SU-DHL-6 (cell line): ENCODE measurements around the gene AK6.

Source experiments
- EZH2phosphoT487 ChIP-seq: fragments of 200-600 bp; sonication (generic), shearing (Covaris generic); conservative IDR thresholded peaks from 2 replicates; pipeline ENCODE4 v1.6.1; 2018; ENCODE audit warnings: mild to moderate bottlenecking, antibody characterized with exemption, low read length, moderate library complexity, mixed read lengths
- TF ChIP-seq, protein P1 (sequence below): fragments of 200-600 bp; sonication (generic); IDR thresholded peaks from one replicate; pipeline ENCODE4 v1.5.1; 2017; ENCODE audit warnings: antibody characterized with exemption, mild to moderate bottlenecking, low read length, moderate library complexity; ENCODE audit not compliant: insufficient read depth, poor library complexity, severe bottlenecking

DNA sequence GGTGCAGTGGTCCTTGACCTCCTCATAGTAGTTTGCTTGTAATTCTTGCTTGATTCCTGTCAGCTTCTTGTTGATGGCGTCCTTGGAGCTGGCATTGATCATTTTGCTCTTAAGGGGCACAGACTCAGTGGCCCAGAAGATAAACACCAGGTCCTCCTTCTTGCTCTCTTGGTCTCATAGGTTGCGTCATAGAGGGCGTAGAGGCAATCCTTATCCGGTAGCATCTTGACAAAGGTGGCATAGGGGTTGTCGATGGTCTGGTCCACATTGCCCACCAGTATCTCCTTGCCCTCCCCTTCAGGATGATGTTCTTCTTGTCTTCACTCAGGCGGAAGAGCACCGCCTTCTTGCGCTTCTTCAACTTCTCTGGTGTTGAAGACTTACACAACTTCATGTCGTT, 55.9 kb downstream of the AK6 start:
- TF ChIP-seq, protein P1, sequence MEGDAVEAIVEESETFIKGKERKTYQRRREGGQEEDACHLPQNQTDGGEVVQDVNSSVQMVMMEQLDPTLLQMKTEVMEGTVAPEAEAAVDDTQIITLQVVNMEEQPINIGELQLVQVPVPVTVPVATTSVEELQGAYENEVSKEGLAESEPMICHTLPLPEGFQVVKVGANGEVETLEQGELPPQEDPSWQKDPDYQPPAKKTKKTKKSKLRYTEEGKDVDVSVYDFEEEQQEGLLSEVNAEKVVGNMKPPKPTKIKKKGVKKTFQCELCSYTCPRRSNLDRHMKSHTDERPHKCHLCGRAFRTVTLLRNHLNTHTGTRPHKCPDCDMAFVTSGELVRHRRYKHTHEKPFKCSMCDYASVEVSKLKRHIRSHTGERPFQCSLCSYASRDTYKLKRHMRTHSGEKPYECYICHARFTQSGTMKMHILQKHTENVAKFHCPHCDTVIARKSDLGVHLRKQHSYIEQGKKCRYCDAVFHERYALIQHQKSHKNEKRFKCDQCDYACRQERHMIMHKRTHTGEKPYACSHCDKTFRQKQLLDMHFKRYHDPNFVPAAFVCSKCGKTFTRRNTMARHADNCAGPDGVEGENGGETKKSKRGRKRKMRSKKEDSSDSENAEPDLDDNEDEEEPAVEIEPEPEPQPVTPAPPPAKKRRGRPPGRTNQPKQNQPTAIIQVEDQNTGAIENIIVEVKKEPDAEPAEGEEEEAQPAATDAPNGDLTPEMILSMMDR = no peak
- no peak for TF ChIP-seq EZH2phosphoT487
